Measurements from ENCODE around the gene CD180.

DNA sequence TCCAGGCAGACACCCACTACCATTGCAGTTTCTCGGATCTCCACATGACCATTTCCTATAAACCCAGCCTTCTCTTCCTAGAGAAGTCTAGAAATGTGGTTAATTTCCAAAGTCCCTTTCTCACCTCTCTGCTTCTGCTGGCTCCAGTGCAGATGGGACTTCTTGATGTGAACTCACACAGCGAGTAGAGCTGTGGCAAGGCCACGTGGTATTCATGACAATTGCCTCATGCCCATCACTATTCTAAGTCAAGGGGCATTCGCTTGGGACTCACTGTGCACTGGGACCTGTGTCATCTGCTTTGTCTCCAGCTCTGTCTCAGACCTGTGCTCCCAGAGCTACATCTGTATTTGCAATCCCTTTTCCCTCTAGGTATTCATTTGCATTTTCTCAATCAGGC, 6.2 kb downstream of the CD180 start:
- no peak for TF ChIP-seq CTCF (IDR thresholded peaks at IDR 0.05; ENCODE audit: insufficient read depth, low read length)
- TF ChIP-seq, protein P1, sequence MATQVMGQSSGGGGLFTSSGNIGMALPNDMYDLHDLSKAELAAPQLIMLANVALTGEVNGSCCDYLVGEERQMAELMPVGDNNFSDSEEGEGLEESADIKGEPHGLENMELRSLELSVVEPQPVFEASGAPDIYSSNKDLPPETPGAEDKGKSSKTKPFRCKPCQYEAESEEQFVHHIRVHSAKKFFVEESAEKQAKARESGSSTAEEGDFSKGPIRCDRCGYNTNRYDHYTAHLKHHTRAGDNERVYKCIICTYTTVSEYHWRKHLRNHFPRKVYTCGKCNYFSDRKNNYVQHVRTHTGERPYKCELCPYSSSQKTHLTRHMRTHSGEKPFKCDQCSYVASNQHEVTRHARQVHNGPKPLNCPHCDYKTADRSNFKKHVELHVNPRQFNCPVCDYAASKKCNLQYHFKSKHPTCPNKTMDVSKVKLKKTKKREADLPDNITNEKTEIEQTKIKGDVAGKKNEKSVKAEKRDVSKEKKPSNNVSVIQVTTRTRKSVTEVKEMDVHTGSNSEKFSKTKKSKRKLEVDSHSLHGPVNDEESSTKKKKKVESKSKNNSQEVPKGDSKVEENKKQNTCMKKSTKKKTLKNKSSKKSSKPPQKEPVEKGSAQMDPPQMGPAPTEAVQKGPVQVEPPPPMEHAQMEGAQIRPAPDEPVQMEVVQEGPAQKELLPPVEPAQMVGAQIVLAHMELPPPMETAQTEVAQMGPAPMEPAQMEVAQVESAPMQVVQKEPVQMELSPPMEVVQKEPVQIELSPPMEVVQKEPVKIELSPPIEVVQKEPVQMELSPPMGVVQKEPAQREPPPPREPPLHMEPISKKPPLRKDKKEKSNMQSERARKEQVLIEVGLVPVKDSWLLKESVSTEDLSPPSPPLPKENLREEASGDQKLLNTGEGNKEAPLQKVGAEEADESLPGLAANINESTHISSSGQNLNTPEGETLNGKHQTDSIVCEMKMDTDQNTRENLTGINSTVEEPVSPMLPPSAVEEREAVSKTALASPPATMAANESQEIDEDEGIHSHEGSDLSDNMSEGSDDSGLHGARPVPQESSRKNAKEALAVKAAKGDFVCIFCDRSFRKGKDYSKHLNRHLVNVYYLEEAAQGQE (IDR thresholded peaks at IDR 0.05; ENCODE audit: insufficient replicate concordance, low read depth): no peak
- TF ChIP-seq SPI1 (IDR thresholded peaks at IDR 0.05; ENCODE audit: borderline replicate concordance, low read depth): no peak

Data from HL-60 (cell line).